ENCODE measurements around the gene CD46.

Gene CD46

DNA sequence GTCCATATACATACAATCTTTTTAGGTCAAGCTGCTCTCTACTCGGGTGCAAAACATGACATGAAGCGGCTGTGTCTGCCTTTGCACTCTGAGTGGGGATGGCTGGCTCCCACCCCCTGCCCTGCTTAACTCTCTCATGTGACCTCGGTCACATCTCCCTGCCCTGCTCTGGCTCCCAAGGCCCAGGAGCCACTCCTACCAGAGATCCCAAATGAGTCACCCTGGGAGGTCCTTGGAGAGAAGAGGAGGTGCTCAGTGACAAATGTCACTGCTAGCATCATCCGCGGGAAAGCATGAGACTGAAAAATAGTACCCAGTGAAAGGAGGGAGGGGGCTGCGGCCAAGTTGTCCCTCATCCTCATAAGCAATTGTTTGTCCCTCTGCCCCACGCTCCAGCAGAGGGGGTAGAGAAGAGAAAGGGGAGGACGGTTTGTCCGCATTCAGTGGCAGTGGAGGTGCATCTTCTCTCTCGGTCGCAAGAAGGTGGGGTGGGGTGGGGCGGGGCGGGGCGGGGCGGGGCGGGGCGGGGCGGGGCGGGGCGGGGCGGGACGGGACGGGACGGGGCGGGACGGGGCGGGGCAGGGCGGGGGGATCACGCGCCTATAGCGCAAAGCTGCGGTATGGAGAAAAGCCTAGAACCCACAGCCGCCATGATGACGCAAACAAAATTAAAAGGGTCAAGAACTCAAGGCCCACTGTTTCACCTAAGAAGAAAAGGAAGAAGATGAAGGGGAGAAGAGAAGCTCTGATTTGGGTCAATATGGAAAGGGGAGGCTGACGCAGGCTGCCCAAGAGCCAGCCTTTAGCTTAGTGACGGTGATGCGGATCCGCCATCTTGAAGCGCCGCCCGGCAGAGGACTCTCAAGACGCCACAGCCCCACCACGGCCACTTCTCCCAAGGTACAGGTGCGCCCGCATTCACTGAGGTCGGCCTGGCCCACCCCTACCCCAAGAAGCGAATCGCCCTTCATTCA lies 66.2 kb downstream of the CD46 start:
- Histone ChIP-seq H3K9me3 (replicated peaks; ENCODE audit: low read length) (no peaks in the 10 kb centered on the region), H3K27me3 (ENCODE audit: control insufficient read depth, insufficient read depth, low read length) (no peaks in the 10 kb centered on the region), H3K4me1 (ENCODE audit: control insufficient read depth, insufficient read depth, low read length) (peaks cover 51% of the 10 kb centered on the region), H3K36me3 (ENCODE audit: insufficient read depth, low read length) (peaks cover 43% of the 10 kb centered on the region), H3K9ac (ENCODE audit: low read depth, low read length) (peak overlapping the region; percentile 72), H3K4me2 (ENCODE audit: low read length) (peak overlapping the region; percentile 64), H3K4me3 (ENCODE audit: low read length) (peak overlapping the region; percentile 40)

DNA sequence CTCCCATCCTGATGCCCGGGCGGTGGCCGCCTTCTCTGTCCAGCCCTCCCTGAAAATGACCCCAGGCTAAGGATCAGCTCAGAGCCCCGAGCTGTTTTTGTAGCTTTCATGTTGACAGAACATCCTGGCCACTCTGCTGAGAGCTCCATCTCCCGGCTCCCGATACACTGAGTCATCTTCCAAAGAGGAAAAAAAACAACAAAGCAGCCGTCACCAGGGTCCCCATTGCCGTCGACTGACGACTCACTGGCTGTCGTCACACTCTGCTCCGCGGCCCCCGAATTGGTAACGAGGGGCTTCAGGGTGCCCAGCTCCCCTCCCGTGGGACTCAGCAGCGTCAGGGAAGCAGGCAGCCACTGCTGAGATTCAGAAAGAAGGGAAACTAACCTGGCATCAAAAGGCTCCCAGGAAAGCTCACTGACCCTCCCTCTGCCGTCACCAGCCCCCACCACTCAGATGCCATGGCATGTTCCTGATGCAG lies 67.2 kb downstream of the CD46 start:
- H3K36me3 ChIP-seq (ENCODE audit: insufficient read depth, low read length), result peaks cover 34% of the 10 kb centered on the region
- peak overlapping the region; percentile 40 for H3K4me3 ChIP-seq (ENCODE audit: low read length)
- no peaks in the 10 kb centered on the region for H3K27me3 ChIP-seq (ENCODE audit: control insufficient read depth, insufficient read depth, low read length)
- no peaks in the 10 kb centered on the region for H3K9me3 ChIP-seq (replicated peaks; ENCODE audit: low read length)
- peaks cover 57% of the 10 kb centered on the region for H3K4me1 ChIP-seq (ENCODE audit: control insufficient read depth, insufficient read depth, low read length)
- H3K9ac ChIP-seq (ENCODE audit: low read depth, low read length), result peak overlapping the region; percentile 72
- peak overlapping the region; percentile 64 for H3K4me2 ChIP-seq (ENCODE audit: low read length)

DNA sequence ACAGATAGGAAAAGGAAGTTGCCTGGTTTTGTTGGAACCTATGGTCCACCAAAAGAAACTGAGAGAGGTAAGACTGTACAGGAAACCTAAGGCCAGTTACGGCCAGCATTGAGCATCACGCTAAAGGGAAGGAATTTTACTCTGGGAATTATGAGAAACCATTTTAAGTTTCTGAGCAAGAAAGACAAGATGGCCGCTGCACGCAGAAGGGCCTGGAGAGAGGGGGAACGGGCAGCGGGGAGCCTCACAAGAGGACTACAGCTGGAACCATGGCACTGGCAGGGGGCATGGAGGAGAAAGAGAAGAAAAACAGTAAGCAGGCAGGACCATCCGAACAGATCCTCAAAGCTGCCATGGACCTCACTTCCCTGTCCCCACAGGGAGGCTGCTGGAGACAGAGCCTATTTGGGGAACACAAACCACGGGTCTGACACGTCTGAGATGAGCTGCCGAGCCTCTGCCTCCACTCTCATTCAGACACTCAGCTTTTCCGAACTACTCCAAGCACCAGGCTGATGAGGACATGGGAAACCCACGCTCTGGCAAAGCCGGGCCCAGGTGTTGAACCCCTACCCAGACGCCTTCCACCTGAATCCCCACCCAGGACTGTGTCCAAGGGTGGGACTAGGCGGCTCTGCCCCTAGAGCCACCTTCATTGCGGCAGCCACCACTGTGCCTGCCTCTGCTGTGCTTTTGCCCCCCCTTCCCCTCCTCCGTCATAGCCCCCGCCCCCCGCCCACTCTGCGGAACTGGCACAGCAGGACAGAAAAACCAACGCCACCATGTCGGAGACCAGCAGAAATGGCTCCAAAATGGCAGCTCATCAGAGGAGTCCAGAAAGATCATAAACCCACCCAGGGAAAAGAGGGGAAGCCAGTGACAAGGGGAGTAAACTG lies 69.0 kb downstream of the CD46 start:
- H3K4me3 ChIP-seq (ENCODE audit: low read length), result no peak overlapping the region
- no peak overlapping the region for H3K9ac ChIP-seq (ENCODE audit: low read depth, low read length)
- no peak overlapping the region for H3K4me2 ChIP-seq (ENCODE audit: low read length)
- no peaks in the 10 kb centered on the region for H3K9me3 ChIP-seq (replicated peaks; ENCODE audit: low read length)
- peaks cover 67% of the 10 kb centered on the region for H3K4me1 ChIP-seq (ENCODE audit: control insufficient read depth, insufficient read depth, low read length)
- H3K27me3 ChIP-seq (ENCODE audit: control insufficient read depth, insufficient read depth, low read length), result no peaks in the 10 kb centered on the region
- H3K36me3 ChIP-seq (ENCODE audit: insufficient read depth, low read length), result peaks cover 16% of the 10 kb centered on the region

DNA sequence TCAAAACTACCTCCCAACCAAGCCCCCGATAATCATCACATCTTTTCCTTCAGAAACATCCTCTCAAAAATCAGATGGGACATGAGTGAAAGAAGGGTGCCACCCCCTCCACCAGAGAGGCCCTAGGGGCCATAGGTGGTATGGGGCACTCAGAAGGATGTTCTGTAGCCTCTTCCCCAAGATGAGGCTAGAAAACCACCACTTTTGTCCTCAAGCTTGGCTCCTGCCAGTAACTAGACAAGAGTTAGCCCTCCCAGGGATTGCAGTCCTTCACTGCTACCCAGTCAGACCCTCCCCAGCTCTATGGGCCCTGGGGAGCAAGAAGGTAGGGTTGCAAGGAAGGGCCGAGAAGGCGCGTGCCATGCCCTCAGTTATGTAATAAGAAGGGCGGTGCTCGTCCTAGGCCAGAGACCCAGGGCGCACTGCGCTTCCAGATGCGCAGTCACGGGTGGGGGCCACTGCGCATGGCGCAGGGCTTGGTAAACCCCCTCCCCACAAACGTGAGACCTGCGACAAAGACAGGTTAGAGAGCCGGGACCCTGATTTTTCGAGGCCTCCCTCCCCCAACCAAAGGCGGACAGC lies 69.7 kb downstream of the CD46 start:
- Histone ChIP-seq H3K4me1 (ENCODE audit: control insufficient read depth, insufficient read depth, low read length) (peaks cover 67% of the 10 kb centered on the region), H3K4me2 (ENCODE audit: low read length) (no peak overlapping the region), H3K36me3 (ENCODE audit: insufficient read depth, low read length) (peaks cover 10% of the 10 kb centered on the region), H3K4me3 (ENCODE audit: low read length) (no peak overlapping the region), H3K9me3 (replicated peaks; ENCODE audit: low read length) (no peaks in the 10 kb centered on the region), H3K9ac (ENCODE audit: low read depth, low read length) (no peak overlapping the region), H3K27me3 (ENCODE audit: control insufficient read depth, insufficient read depth, low read length) (no peaks in the 10 kb centered on the region)

DNA sequence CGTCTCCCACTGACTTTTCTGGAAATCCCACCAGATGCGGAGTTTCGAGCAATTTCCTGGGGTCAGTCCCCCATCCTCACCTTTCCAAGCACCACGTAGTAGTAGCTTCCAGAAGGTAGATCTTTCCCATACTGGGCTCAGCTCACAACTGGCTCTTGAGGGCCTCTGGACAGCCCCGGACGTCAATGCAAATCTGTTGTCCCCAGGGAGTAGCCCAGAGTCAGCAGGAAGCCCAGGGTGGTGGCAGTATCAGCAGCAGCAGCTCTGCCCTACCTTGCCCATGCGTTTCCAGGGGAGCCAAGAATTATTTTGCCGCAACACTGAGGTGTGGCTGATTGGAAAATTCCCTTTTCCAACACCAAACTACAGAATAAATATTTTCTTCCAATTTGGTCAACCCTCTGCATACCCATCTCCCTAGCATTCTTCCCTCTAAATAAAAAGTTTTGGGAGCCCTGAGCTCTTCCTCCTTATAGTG lies 70.3 kb downstream of the CD46 start:
- no peaks in the 10 kb centered on the region for H3K9me3 ChIP-seq (replicated peaks; ENCODE audit: low read length)
- H3K36me3 ChIP-seq (ENCODE audit: insufficient read depth, low read length), result peaks cover 5% of the 10 kb centered on the region
- peaks cover 69% of the 10 kb centered on the region for H3K4me1 ChIP-seq (ENCODE audit: control insufficient read depth, insufficient read depth, low read length)
- peak overlapping the region; percentile 78 for H3K4me2 ChIP-seq (ENCODE audit: low read length)
- peak overlapping the region; percentile 2 for H3K4me3 ChIP-seq (ENCODE audit: low read length)
- H3K9ac ChIP-seq (ENCODE audit: low read depth, low read length), result no peak overlapping the region
- no peaks in the 10 kb centered on the region for H3K27me3 ChIP-seq (ENCODE audit: control insufficient read depth, insufficient read depth, low read length)

DNA sequence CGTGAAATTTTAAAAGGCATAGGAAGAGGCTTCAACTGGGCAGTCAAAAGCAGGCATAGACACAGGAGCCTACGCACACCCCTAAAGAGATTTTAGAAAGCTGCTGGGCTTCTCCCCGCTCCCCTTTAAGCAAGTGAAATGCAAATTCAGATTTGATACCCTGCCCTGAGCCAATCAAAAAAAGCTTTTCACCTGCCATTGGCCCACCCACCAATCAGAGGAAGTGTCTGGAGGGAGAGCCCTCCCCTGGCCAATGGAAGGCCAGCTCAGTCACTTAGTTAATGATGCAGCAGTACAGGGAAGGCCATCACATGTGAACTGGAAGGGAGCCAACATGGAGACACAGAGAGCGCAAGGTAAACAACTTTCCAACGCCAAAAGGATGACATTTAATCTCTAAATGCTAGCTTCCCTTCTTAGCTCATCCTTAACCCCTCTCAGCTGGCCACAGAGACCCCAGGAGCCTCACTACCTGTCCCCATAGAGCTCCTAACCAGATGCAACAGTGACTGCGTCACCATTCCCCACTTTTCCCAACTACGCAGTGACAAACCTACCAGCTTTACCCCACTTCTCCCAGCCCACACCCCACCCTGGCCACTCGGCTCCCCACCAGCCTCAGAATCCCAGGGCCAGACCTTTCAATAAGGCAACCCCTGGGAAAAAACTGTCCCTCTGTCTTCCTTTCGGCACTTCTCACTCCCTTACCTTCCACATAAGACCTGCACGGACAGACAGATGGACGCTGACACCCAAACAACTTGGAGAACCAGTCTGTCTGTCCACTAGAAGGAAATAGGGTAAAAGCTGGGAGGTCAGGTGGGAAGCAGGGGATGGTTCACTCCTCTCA lies 71.0 kb downstream of the CD46 start:
- peak overlapping the region; percentile 78 for H3K4me2 ChIP-seq (ENCODE audit: low read length)
- peaks cover 2% of the 10 kb centered on the region for H3K36me3 ChIP-seq (ENCODE audit: insufficient read depth, low read length)
- H3K4me3 ChIP-seq (ENCODE audit: low read length), result peak overlapping the region; percentile 68
- peak overlapping the region; percentile 70 for H3K9ac ChIP-seq (ENCODE audit: low read depth, low read length)
- no peaks in the 10 kb centered on the region for H3K27me3 ChIP-seq (ENCODE audit: control insufficient read depth, insufficient read depth, low read length)
- no peaks in the 10 kb centered on the region for H3K9me3 ChIP-seq (replicated peaks; ENCODE audit: low read length)
- peaks cover 69% of the 10 kb centered on the region for H3K4me1 ChIP-seq (ENCODE audit: control insufficient read depth, insufficient read depth, low read length)

DNA sequence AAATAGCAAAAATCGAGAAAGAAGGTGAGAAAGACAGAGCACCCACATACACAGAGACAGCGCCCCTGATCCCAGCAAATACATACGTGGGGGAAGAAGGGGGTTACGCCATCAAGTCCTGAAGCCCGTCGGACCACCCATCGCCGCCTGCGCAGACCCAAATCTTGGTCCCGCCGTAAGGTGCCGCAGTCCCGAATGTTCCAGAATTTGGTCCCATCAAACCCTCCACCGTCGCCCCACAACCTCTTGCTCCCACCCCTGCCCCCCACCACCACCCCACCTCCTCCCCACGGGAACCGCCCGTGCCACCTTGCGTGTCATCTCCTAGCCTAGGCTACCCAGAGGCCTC lies 71.7 kb downstream of the CD46 start:
- peak overlapping the region; percentile 78 for H3K4me2 ChIP-seq (ENCODE audit: low read length)
- peaks cover 2% of the 10 kb centered on the region for H3K36me3 ChIP-seq (ENCODE audit: insufficient read depth, low read length)
- peaks cover 70% of the 10 kb centered on the region for H3K4me1 ChIP-seq (ENCODE audit: control insufficient read depth, insufficient read depth, low read length)
- peak overlapping the region; percentile 68 for H3K4me3 ChIP-seq (ENCODE audit: low read length)
- H3K27me3 ChIP-seq (ENCODE audit: control insufficient read depth, insufficient read depth, low read length), result no peaks in the 10 kb centered on the region
- H3K9ac ChIP-seq (ENCODE audit: low read depth, low read length), result peak overlapping the region; percentile 70
- no peaks in the 10 kb centered on the region for H3K9me3 ChIP-seq (replicated peaks; ENCODE audit: low read length)

DNA sequence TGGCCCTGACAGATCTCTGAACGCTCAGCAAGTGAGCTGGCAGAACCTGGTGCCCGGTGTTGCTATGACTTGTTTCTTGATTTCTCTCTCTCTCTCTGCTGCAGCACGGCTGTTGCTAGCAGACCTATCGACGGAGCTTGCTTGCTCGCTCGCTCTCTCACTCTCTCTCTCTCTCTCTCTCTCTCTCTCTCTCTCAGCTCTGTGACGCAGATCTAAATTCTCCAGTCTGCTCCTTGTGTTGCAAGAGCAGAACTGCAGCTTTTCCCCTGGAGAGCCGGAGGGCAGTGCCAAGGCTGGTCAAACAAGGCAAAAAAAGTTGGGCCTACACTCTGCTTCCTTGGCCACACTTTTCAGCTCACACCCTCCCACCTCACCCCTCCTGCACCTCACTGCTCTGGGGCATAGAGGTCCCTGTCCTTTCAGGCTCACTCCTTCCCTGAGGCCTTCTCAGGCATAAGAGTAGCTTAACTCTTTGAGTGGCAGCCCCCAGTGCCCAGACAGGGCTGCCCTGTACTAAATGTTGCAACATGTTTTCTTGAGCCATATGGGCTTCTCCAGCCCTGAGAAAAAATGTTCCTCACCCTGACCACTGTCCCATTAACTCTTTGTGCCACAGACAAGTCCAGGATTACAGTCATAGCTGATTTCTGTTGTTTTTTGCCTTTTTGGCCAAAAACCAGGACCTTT lies 72.2 kb downstream of the CD46 start:
- Histone ChIP-seq H3K36me3 (ENCODE audit: insufficient read depth, low read length) (peaks cover 2% of the 10 kb centered on the region), H3K9ac (ENCODE audit: low read depth, low read length) (peak overlapping the region; percentile 70), H3K9me3 (replicated peaks; ENCODE audit: low read length) (no peaks in the 10 kb centered on the region), H3K27me3 (ENCODE audit: control insufficient read depth, insufficient read depth, low read length) (no peaks in the 10 kb centered on the region), H3K4me3 (ENCODE audit: low read length) (peak overlapping the region; percentile 1), H3K4me2 (ENCODE audit: low read length) (peak overlapping the region; percentile 78), H3K4me1 (ENCODE audit: control insufficient read depth, insufficient read depth, low read length) (peaks cover 65% of the 10 kb centered on the region)

DNA sequence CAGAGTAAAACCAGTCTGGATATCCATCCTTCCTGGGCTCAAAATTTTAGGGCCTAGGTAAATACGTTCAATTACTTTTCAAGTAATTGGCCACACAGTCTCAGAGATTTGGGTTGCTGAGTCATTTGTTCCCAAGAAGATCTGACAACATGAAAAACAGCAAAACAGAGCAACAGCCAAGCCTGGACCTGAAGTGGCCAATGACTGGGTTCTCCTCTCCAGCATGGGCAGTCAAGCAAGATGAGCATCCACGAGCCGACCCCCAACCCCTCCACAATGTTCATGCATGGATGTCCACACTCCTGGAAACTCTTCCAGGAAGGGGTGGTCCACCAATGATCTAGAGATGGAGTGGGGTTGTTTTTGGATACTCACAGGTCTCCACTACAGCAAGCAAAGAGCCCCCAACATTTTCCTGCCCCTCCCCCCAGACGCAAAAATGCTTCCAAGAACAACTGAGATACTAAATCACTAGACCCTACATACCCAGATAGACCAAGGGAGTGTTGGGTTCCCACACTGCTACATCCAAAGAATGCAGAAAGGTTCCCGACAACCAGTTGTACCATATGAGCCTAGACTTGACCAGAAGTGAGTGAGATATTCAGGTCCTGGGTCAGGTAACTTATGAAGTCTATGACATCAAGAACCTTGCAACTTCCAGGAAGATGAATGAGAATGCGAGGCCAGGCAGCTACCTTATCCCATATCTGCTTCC lies 73.0 kb downstream of the CD46 start:
- Histone ChIP-seq H3K9me3 (replicated peaks; ENCODE audit: low read length) (no peaks in the 10 kb centered on the region), H3K4me2 (ENCODE audit: low read length) (peak overlapping the region; percentile 71), H3K4me3 (ENCODE audit: low read length) (peak overlapping the region; percentile 55), H3K36me3 (ENCODE audit: insufficient read depth, low read length) (peaks cover 2% of the 10 kb centered on the region), H3K9ac (ENCODE audit: low read depth, low read length) (peak overlapping the region; percentile 70), H3K4me1 (ENCODE audit: control insufficient read depth, insufficient read depth, low read length) (peaks cover 58% of the 10 kb centered on the region), H3K27me3 (ENCODE audit: control insufficient read depth, insufficient read depth, low read length) (no peaks in the 10 kb centered on the region)

DNA sequence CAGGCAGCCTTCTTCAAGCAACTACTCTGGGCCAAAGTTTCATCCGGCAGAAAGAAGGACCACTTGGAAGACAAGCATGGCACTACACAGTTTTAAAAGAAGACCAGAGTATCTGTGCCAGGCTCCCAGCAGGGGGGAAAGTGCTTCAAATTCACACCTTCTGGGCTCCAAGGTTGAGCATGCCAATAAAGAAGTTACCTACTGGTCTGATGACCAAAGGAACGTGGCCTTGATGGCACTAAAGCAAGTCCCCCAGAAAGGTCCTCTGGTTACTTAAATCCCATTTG lies 73.5 kb downstream of the CD46 start:
- Histone ChIP-seq H3K36me3 (ENCODE audit: insufficient read depth, low read length) (peaks cover 2% of the 10 kb centered on the region), H3K9me3 (replicated peaks; ENCODE audit: low read length) (no peaks in the 10 kb centered on the region), H3K4me2 (ENCODE audit: low read length) (peak overlapping the region; percentile 71), H3K4me1 (ENCODE audit: control insufficient read depth, insufficient read depth, low read length) (peaks cover 58% of the 10 kb centered on the region), H3K4me3 (ENCODE audit: low read length) (peak overlapping the region; percentile 55), H3K27me3 (ENCODE audit: control insufficient read depth, insufficient read depth, low read length) (no peaks in the 10 kb centered on the region), H3K9ac (ENCODE audit: low read depth, low read length) (peak overlapping the region; percentile 70)
